Measurements from ENCODE around the gene NSUN6.
A peak's percentile ranks its signal among the peaks of the same experiment; 100 is the strongest.

Gene NSUN6

GRCh38 chr10:18651324-18652007 lies at the start of gene NSUN6:
NSUN6 (minus strand) TSS chr10:18651587; CDS start chr10:18651203, 384 bp downstream.
- Histone ChIP-seq H3K27me3 (ENCODE audit: control insufficient read depth in 2 of 2, insufficient read depth in 2 of 2, low read length in 2 of 2) (no peaks in the 10 kb centered on the region), H3K9me3 (ENCODE audit: control insufficient read depth in 2 of 2, low read length in 2 of 2) (no peaks in the 10 kb centered on the region), H3K27ac (ENCODE audit: low read depth in 2 of 2, low read length in 2 of 2) (peak within 1 kb of the TSS; percentile 91 to 95), H3K36me3 (ENCODE audit: control insufficient read depth in 2 of 2, insufficient read depth in 2 of 2, low read length in 2 of 2) (no peaks in the 10 kb centered on the region), H3K4me3 (ENCODE audit: low read length in 2 of 2) (peak within 1 kb of the TSS; percentile 79 to 90), H3K9ac (ENCODE audit: low read depth in 1 of 2, low read length in 2 of 2) (peak within 1 kb of the TSS; percentile 86 to 95), H3K4me1 (ENCODE audit: control insufficient read depth in 2 of 2, insufficient read depth in 2 of 2, low read length in 2 of 2) (peaks cover 6% of the 10 kb centered on the region in 2 donors)

- Histone ChIP-seq H3K4me3 (ENCODE audit: low read length in 2 of 2) (no peak overlapping the region), H3K9ac (ENCODE audit: low read depth in 1 of 2, low read length in 2 of 2) (no peak overlapping the region), H3K27ac (ENCODE audit: low read depth in 2 of 2, low read length in 2 of 2) (no peak overlapping the region), H3K4me1 (ENCODE audit: control insufficient read depth in 2 of 2, insufficient read depth in 2 of 2, low read length in 2 of 2) (no peaks in the 10 kb centered on the region), H3K9me3 (ENCODE audit: control insufficient read depth in 2 of 2, low read length in 2 of 2) (no peaks in the 10 kb centered on the region), H3K36me3 (ENCODE audit: control insufficient read depth in 2 of 2, insufficient read depth in 2 of 2, low read length in 2 of 2) (no peaks in the 10 kb centered on the region), H3K27me3 (ENCODE audit: control insufficient read depth in 2 of 2, insufficient read depth in 2 of 2, low read length in 2 of 2) (no peaks in the 10 kb centered on the region)
Observed at GRCh38 chr10:18699849-18700840, 48.8 kb upstream of the NSUN6 start.

- Histone ChIP-seq H3K9me3 (ENCODE audit: control insufficient read depth in 2 of 2, low read length in 2 of 2) (no peaks in the 10 kb centered on the region), H3K9ac (ENCODE audit: low read depth in 1 of 2, low read length in 2 of 2) (no peak overlapping the region), H3K4me3 (ENCODE audit: low read length in 2 of 2) (no peak overlapping the region)
Observed at GRCh38 chr10:18690541-18690940, 39.2 kb upstream of the NSUN6 start.

GRCh38 chr10:18689498-18689897 lies 38.1 kb upstream of the NSUN6 start:
- Histone ChIP-seq H3K27ac (ENCODE audit: low read depth in 2 of 2, low read length in 2 of 2) (no peak overlapping the region), H3K36me3 (ENCODE audit: control insufficient read depth in 2 of 2, insufficient read depth in 2 of 2, low read length in 2 of 2) (no peaks in the 10 kb centered on the region), H3K4me3 (ENCODE audit: low read length in 2 of 2) (no peak overlapping the region), H3K4me1 (ENCODE audit: control insufficient read depth in 2 of 2, insufficient read depth in 2 of 2, low read length in 2 of 2) (no peaks in the 10 kb centered on the region), H3K9me3 (ENCODE audit: control insufficient read depth in 2 of 2, low read length in 2 of 2) (no peaks in the 10 kb centered on the region), H3K27me3 (ENCODE audit: control insufficient read depth in 2 of 2, insufficient read depth in 2 of 2, low read length in 2 of 2) (no peaks in the 10 kb centered on the region), H3K9ac (ENCODE audit: low read depth in 1 of 2, low read length in 2 of 2) (no peak overlapping the region)

More at GRCh38 chr10:18690541-18690940, 39.2 kb upstream of the NSUN6 start:
- Histone ChIP-seq H3K4me1 (ENCODE audit: control insufficient read depth in 2 of 2, insufficient read depth in 2 of 2, low read length in 2 of 2) (no peaks in the 10 kb centered on the region), H3K27ac (ENCODE audit: low read depth in 2 of 2, low read length in 2 of 2) (no peak overlapping the region), H3K36me3 (ENCODE audit: control insufficient read depth in 2 of 2, insufficient read depth in 2 of 2, low read length in 2 of 2) (no peaks in the 10 kb centered on the region), H3K27me3 (ENCODE audit: control insufficient read depth in 2 of 2, insufficient read depth in 2 of 2, low read length in 2 of 2) (no peaks in the 10 kb centered on the region)

- Histone ChIP-seq H3K4me1 (ENCODE audit: control insufficient read depth in 2 of 2, insufficient read depth in 2 of 2, low read length in 2 of 2) (no peaks in the 10 kb centered on the region), H3K27me3 (ENCODE audit: control insufficient read depth in 2 of 2, insufficient read depth in 2 of 2, low read length in 2 of 2) (no peaks in the 10 kb centered on the region), H3K9ac (ENCODE audit: low read depth in 1 of 2, low read length in 2 of 2) (no peak overlapping the region), H3K4me3 (ENCODE audit: low read length in 2 of 2) (no peak overlapping the region), H3K27ac (ENCODE audit: low read depth in 2 of 2, low read length in 2 of 2) (no peak overlapping the region), H3K36me3 (ENCODE audit: control insufficient read depth in 2 of 2, insufficient read depth in 2 of 2, low read length in 2 of 2) (no peaks in the 10 kb centered on the region), H3K9me3 (ENCODE audit: control insufficient read depth in 2 of 2, low read length in 2 of 2) (no peaks in the 10 kb centered on the region)
Observed at GRCh38 chr10:18687706-18688105, 36.3 kb upstream of the NSUN6 start.

GRCh38 chr10:18687195-18687594 lies 35.8 kb upstream of the NSUN6 start:
- Histone ChIP-seq H3K27ac (ENCODE audit: low read depth in 2 of 2, low read length in 2 of 2) (no peak overlapping the region), H3K9ac (ENCODE audit: low read depth in 1 of 2, low read length in 2 of 2) (no peak overlapping the region), H3K4me1 (ENCODE audit: control insufficient read depth in 2 of 2, insufficient read depth in 2 of 2, low read length in 2 of 2) (no peaks in the 10 kb centered on the region), H3K9me3 (ENCODE audit: control insufficient read depth in 2 of 2, low read length in 2 of 2) (no peaks in the 10 kb centered on the region), H3K36me3 (ENCODE audit: control insufficient read depth in 2 of 2, insufficient read depth in 2 of 2, low read length in 2 of 2) (peaks cover 0 to 2% of the 10 kb centered on the region in 2 donors), H3K27me3 (ENCODE audit: control insufficient read depth in 2 of 2, insufficient read depth in 2 of 2, low read length in 2 of 2) (no peaks in the 10 kb centered on the region), H3K4me3 (ENCODE audit: low read length in 2 of 2) (no peak overlapping the region)

GRCh38 chr10:18685555-18685954 lies 34.2 kb upstream of the NSUN6 start:
- no peaks in the 10 kb centered on the region for H3K27me3 ChIP-seq (ENCODE audit: control insufficient read depth in 2 of 2, insufficient read depth in 2 of 2, low read length in 2 of 2)
- H3K9ac ChIP-seq (ENCODE audit: low read depth in 1 of 2, low read length in 2 of 2) = no peak overlapping the region
- no peak overlapping the region for H3K4me3 ChIP-seq (ENCODE audit: low read length in 2 of 2)
- no peak overlapping the region for H3K27ac ChIP-seq (ENCODE audit: low read depth in 2 of 2, low read length in 2 of 2)
- H3K36me3 ChIP-seq (ENCODE audit: control insufficient read depth in 2 of 2, insufficient read depth in 2 of 2, low read length in 2 of 2) = peaks cover 0 to 2% of the 10 kb centered on the region in 2 donors
- H3K4me1 ChIP-seq (ENCODE audit: control insufficient read depth in 2 of 2, insufficient read depth in 2 of 2, low read length in 2 of 2) = no peaks in the 10 kb centered on the region
- H3K9me3 ChIP-seq (ENCODE audit: control insufficient read depth in 2 of 2, low read length in 2 of 2) = no peaks in the 10 kb centered on the region

GRCh38 chr10:18684953-18685352 lies 33.6 kb upstream of the NSUN6 start:
- peaks cover 0 to 2% of the 10 kb centered on the region in 2 donors for H3K36me3 ChIP-seq (ENCODE audit: control insufficient read depth in 2 of 2, insufficient read depth in 2 of 2, low read length in 2 of 2)
- H3K27me3 ChIP-seq (ENCODE audit: control insufficient read depth in 2 of 2, insufficient read depth in 2 of 2, low read length in 2 of 2) = no peaks in the 10 kb centered on the region
- no peak overlapping the region for H3K9ac ChIP-seq (ENCODE audit: low read depth in 1 of 2, low read length in 2 of 2)
- no peak overlapping the region for H3K4me3 ChIP-seq (ENCODE audit: low read length in 2 of 2)
- no peak overlapping the region for H3K27ac ChIP-seq (ENCODE audit: low read depth in 2 of 2, low read length in 2 of 2)
- no peaks in the 10 kb centered on the region for H3K4me1 ChIP-seq (ENCODE audit: control insufficient read depth in 2 of 2, insufficient read depth in 2 of 2, low read length in 2 of 2)
- H3K9me3 ChIP-seq (ENCODE audit: control insufficient read depth in 2 of 2, low read length in 2 of 2) = no peaks in the 10 kb centered on the region

GRCh38 chr10:18684416-18684815 lies 33.0 kb upstream of the NSUN6 start:
- Histone ChIP-seq H3K9me3 (ENCODE audit: control insufficient read depth in 2 of 2, low read length in 2 of 2) (no peaks in the 10 kb centered on the region), H3K9ac (ENCODE audit: low read depth in 1 of 2, low read length in 2 of 2) (no peak overlapping the region), H3K4me1 (ENCODE audit: control insufficient read depth in 2 of 2, insufficient read depth in 2 of 2, low read length in 2 of 2) (no peaks in the 10 kb centered on the region), H3K4me3 (ENCODE audit: low read length in 2 of 2) (no peak overlapping the region), H3K27ac (ENCODE audit: low read depth in 2 of 2, low read length in 2 of 2) (no peak overlapping the region), H3K36me3 (ENCODE audit: control insufficient read depth in 2 of 2, insufficient read depth in 2 of 2, low read length in 2 of 2) (peaks cover 0 to 2% of the 10 kb centered on the region in 2 donors), H3K27me3 (ENCODE audit: control insufficient read depth in 2 of 2, insufficient read depth in 2 of 2, low read length in 2 of 2) (no peaks in the 10 kb centered on the region)

GRCh38 chr10:18683427-18683826 lies 32.0 kb upstream of the NSUN6 start:
- Histone ChIP-seq H3K9me3 (ENCODE audit: control insufficient read depth in 2 of 2, low read length in 2 of 2) (no peaks in the 10 kb centered on the region), H3K27me3 (ENCODE audit: control insufficient read depth in 2 of 2, insufficient read depth in 2 of 2, low read length in 2 of 2) (no peaks in the 10 kb centered on the region), H3K4me1 (ENCODE audit: control insufficient read depth in 2 of 2, insufficient read depth in 2 of 2, low read length in 2 of 2) (no peaks in the 10 kb centered on the region), H3K4me3 (ENCODE audit: low read length in 2 of 2) (no peak overlapping the region), H3K27ac (ENCODE audit: low read depth in 2 of 2, low read length in 2 of 2) (no peak overlapping the region), H3K36me3 (ENCODE audit: control insufficient read depth in 2 of 2, insufficient read depth in 2 of 2, low read length in 2 of 2) (peaks cover 0 to 2% of the 10 kb centered on the region in 2 donors), H3K9ac (ENCODE audit: low read depth in 1 of 2, low read length in 2 of 2) (no peak overlapping the region)

Measured in mucosa of rectum (tissue), 2 donors.